ENCODE measurements around the gene LPP. TPM values are rescaled to one million over a fixed set of nuclear protein-coding genes. Genes with fewer than 3 reads are reported as not detected.
"Not testable (repeated sequence)": the region's sequence is repeated elsewhere in the genome, so short reads cannot be mapped to it uniquely, and the experiment has no call there.

Gene LPP
- polyA plus RNA-seq, 1 experiment: 60.0 TPM

GRCh38 chr3:188607805-188608315 is 453.9 kb downstream of the LPP start:
- TF ChIP-seq CTCF (IDR thresholded peaks at IDR 0.05; ENCODE audit: insufficient read depth, low read depth, low read length): no peak
- H3K36me3 ChIP-seq (ENCODE audit: control insufficient read depth, insufficient read depth, low read length): peaks cover 8% of the 10 kb centered on the region
- H3K27me3 ChIP-seq (ENCODE audit: control insufficient read depth, insufficient read depth, low read length): no peaks in the 10 kb centered on the region
- H3K4me3 ChIP-seq (ENCODE audit: low read depth, low read length): no peak overlapping the region
- DNase-seq (ENCODE audit: low read depth): no peak
- ChIA-PET CTCF (interaction anchor here (0.6 to 1.1 kb wide), 2 partner anchors 13 to 126 kb away, joined by 3 to 4 read pairs; no protein-coding TSS in a partner anchor), POLR2A (no interaction called here)

- DNase-seq (ENCODE audit: low read depth): no peak
- ChIA-PET CTCF (interaction anchor here (0.6 kb wide), 1 partner anchor 127 kb away, joined by 3 read pairs; no protein-coding TSS in a partner anchor), POLR2A (no interaction called here)
- TF ChIP-seq CTCF (IDR thresholded peaks at IDR 0.05; ENCODE audit: insufficient read depth, low read depth, low read length): no peak
- Histone ChIP-seq H3K4me3 (ENCODE audit: low read depth, low read length) (no peak overlapping the region), H3K36me3 (ENCODE audit: control insufficient read depth, insufficient read depth, low read length) (peaks cover 8% of the 10 kb centered on the region), H3K27me3 (ENCODE audit: control insufficient read depth, insufficient read depth, low read length) (no peaks in the 10 kb centered on the region)
Measured at GRCh38 chr3:188608401-188608800, 454.4 kb downstream of the LPP start.

GRCh38 chr3:188613721-188614120 is 459.8 kb downstream of the LPP start:
- H3K36me3 ChIP-seq (ENCODE audit: control insufficient read depth, insufficient read depth, low read length); POLR2A ChIA-PET; H3K4me3 ChIP-seq (ENCODE audit: low read depth, low read length); DNase-seq (ENCODE audit: low read depth); H3K27me3 ChIP-seq (ENCODE audit: control insufficient read depth, insufficient read depth, low read length): not testable (repeated sequence)
- CTCF ChIA-PET: interaction anchor here (0.7 kb wide), 1 partner anchor 20 kb away, joined by 3 read pairs; no protein-coding TSS in a partner anchor

- no peaks in the 10 kb centered on the region for H3K27me3 ChIP-seq (ENCODE audit: control insufficient read depth, insufficient read depth, low read length)
- H3K4me3 ChIP-seq (ENCODE audit: low read depth, low read length): no peak overlapping the region
- ChIA-PET POLR2A (no interaction called here), CTCF (no interaction called here)
- no peaks in the 10 kb centered on the region for H3K36me3 ChIP-seq (ENCODE audit: control insufficient read depth, insufficient read depth, low read length)
- DNase-seq (ENCODE audit: low read depth): no peak
- TF ChIP-seq CTCF (IDR thresholded peaks at IDR 0.05; ENCODE audit: insufficient read depth, low read depth, low read length): no peak
Measured at GRCh38 chr3:188617270-188617669, 463.3 kb downstream of the LPP start.

- H3K4me3 ChIP-seq (ENCODE audit: low read depth, low read length): no peak overlapping the region
- H3K27me3 ChIP-seq (ENCODE audit: control insufficient read depth, insufficient read depth, low read length): no peaks in the 10 kb centered on the region
- ChIA-PET POLR2A (no interaction called here), CTCF (interaction anchor here (0.8 kb wide), 1 partner anchor 13 kb away, joined by 3 read pairs; no protein-coding TSS in a partner anchor)
- H3K36me3 ChIP-seq (ENCODE audit: control insufficient read depth, insufficient read depth, low read length): no peaks in the 10 kb centered on the region
- TF ChIP-seq CTCF (IDR thresholded peaks at IDR 0.05; ENCODE audit: insufficient read depth, low read depth, low read length): no peak
- no peak for DNase-seq (ENCODE audit: low read depth)
Measured at GRCh38 chr3:188617988-188618701, 464.2 kb downstream of the LPP start.
